Measurements from ENCODE around the gene DCP1B. TPM values are rescaled to one million over a fixed set of nuclear protein-coding genes. Genes with fewer than 3 reads are reported as not detected.

DCP1B gene
- total and polyA plus RNA-seq, 2 experiments from 2014 or later, result 16.5 to 18.1 TPM

GRCh38 chr12:1907652-1908611, 96.3 kb downstream of the DCP1B start:
- Histone ChIP-seq H3K4me1 (ENCODE audit: insufficient read depth) (no peaks in the 10 kb centered on the region), H3K9me2 (ENCODE audit: insufficient read depth) (no peaks in the 10 kb centered on the region), H3F3A (ENCODE audit: insufficient read depth) (no peaks in the 10 kb centered on the region), H3K79me2 (ENCODE audit: insufficient read depth) (no peaks in the 10 kb centered on the region), H3K4me2 (ENCODE audit: unreplicated experiment) (no peak overlapping the region), H3K4me3 (no peak overlapping the region), H3K9me3 (ENCODE audit: low read depth) (no peaks in the 10 kb centered on the region), H3K36me3 (ENCODE audit: low read depth) (no peaks in the 10 kb centered on the region), H2AFZ (no peak overlapping the region), H3K9ac (no peak overlapping the region), H3K27ac (no peak overlapping the region), H4K20me1 (ENCODE audit: insufficient read depth) (no peaks in the 10 kb centered on the region), H3K27me3 (replicated peaks; ENCODE audit: insufficient read depth) (peaks cover 10% of the 10 kb centered on the region; the same call in 1 of the 2 replicates)
- DNase-seq, result no peak
- 25 to 26% methylated on average over 64 to 67 of the region's 67 CpGs for WGBS, 2 experiments (ENCODE audit: low coverage in 1 of 2, low lambda C conversion rate in 2 of 2, missing lambda C conversion rate in 2 of 2)
- TF ChIP-seq EZH2 (IDR thresholded peaks at IDR 0.05; ENCODE audit: insufficient read depth, poor library complexity, severe bottlenecking) (no peak), EZH2phosphoT487 (IDR thresholded peaks at IDR 0.05; ENCODE audit: insufficient read depth, low read depth) (no peak)
- in situ Hi-C loops (cut with MboI), result no loop called here

GRCh38 chr12:1906579-1906978, 97.7 kb downstream of the DCP1B start:
- no peak for DNase-seq
- Histone ChIP-seq H3K36me3 (ENCODE audit: low read depth) (no peaks in the 10 kb centered on the region), H3F3A (ENCODE audit: insufficient read depth) (no peaks in the 10 kb centered on the region), H4K20me1 (ENCODE audit: insufficient read depth) (no peaks in the 10 kb centered on the region), H2AFZ (no peak overlapping the region), H3K79me2 (ENCODE audit: insufficient read depth) (no peaks in the 10 kb centered on the region), H3K27ac (no peak overlapping the region), H3K9ac (no peak overlapping the region), H3K9me3 (ENCODE audit: low read depth) (no peaks in the 10 kb centered on the region), H3K9me2 (ENCODE audit: insufficient read depth) (no peaks in the 10 kb centered on the region), H3K27me3 (replicated peaks; ENCODE audit: insufficient read depth) (peaks cover 10% of the 10 kb centered on the region), H3K4me1 (ENCODE audit: insufficient read depth) (no peaks in the 10 kb centered on the region), H3K4me3 (no peak overlapping the region), H3K4me2 (ENCODE audit: unreplicated experiment) (no peak overlapping the region)
- in situ Hi-C loops (cut with MboI), result no loop called here
- no peak for TF ChIP-seq EZH2phosphoT487 (IDR thresholded peaks at IDR 0.05; ENCODE audit: insufficient read depth, low read depth)
- TF ChIP-seq EZH2 (IDR thresholded peaks at IDR 0.05; ENCODE audit: insufficient read depth, poor library complexity, severe bottlenecking), result no peak
- 30 to 43% methylated on average over 3 of the region's 3 CpGs for WGBS, 2 experiments (ENCODE audit: low coverage in 1 of 2, low lambda C conversion rate in 2 of 2, missing lambda C conversion rate in 2 of 2)

- Histone ChIP-seq H3K9me3 (ENCODE audit: low read depth) (no peaks in the 10 kb centered on the region), H3K9me2 (ENCODE audit: insufficient read depth) (no peaks in the 10 kb centered on the region), H3K27me3 (replicated peaks; ENCODE audit: insufficient read depth) (peaks cover 18% of the 10 kb centered on the region), H3K27ac (no peak overlapping the region), H3K4me1 (ENCODE audit: insufficient read depth) (no peaks in the 10 kb centered on the region), H3K36me3 (ENCODE audit: low read depth) (no peaks in the 10 kb centered on the region), H3F3A (ENCODE audit: insufficient read depth) (no peaks in the 10 kb centered on the region), H3K79me2 (ENCODE audit: insufficient read depth) (no peaks in the 10 kb centered on the region), H3K4me3 (no peak overlapping the region), H2AFZ (no peak overlapping the region), H3K4me2 (ENCODE audit: unreplicated experiment) (no peak overlapping the region), H3K9ac (no peak overlapping the region), H4K20me1 (ENCODE audit: insufficient read depth) (no peaks in the 10 kb centered on the region)
- in situ Hi-C loops (cut with MboI), result no loop called here
- no peak for DNase-seq
- TF ChIP-seq EZH2phosphoT487 (IDR thresholded peaks at IDR 0.05; ENCODE audit: insufficient read depth, low read depth) (no peak), EZH2 (IDR thresholded peaks at IDR 0.05; ENCODE audit: insufficient read depth, poor library complexity, severe bottlenecking) (no peak)
These were observed 99.4 kb downstream of the DCP1B start for GRCh38 chr12:1904875-1905274.

GRCh38 chr12:1896964-1897363, 107.3 kb downstream of the DCP1B start:
- Histone ChIP-seq H2AFZ (no peak overlapping the region), H3K4me1 (ENCODE audit: insufficient read depth) (no peaks in the 10 kb centered on the region), H3K36me3 (ENCODE audit: low read depth) (no peaks in the 10 kb centered on the region), H3K9me3 (ENCODE audit: low read depth) (peaks cover under 1% of the 10 kb centered on the region), H3K27ac (no peak overlapping the region), H4K20me1 (ENCODE audit: insufficient read depth) (no peaks in the 10 kb centered on the region), H3K27me3 (replicated peaks; ENCODE audit: insufficient read depth) (peaks cover 56% of the 10 kb centered on the region), H3K4me3 (no peak overlapping the region), H3K9me2 (ENCODE audit: insufficient read depth) (no peaks in the 10 kb centered on the region), H3K9ac (no peak overlapping the region), H3K4me2 (ENCODE audit: unreplicated experiment) (no peak overlapping the region), H3F3A (ENCODE audit: insufficient read depth) (no peaks in the 10 kb centered on the region), H3K79me2 (ENCODE audit: insufficient read depth) (no peaks in the 10 kb centered on the region)
- in situ Hi-C loops (cut with MboI), result no loop called here
- TF ChIP-seq EZH2phosphoT487 (IDR thresholded peaks at IDR 0.05; ENCODE audit: insufficient read depth, low read depth) (no peak), EZH2 (IDR thresholded peaks at IDR 0.05; ENCODE audit: insufficient read depth, poor library complexity, severe bottlenecking) (no peak)
- no peak for DNase-seq
- WGBS, 2 experiments (ENCODE audit: low coverage in 1 of 2, low lambda C conversion rate in 2 of 2, missing lambda C conversion rate in 2 of 2), result 35 to 52% methylated on average over 5 of the region's 5 CpGs

Other genes starting within 250 kb of the DCP1B start
- not detected in 2 replicates for gene LRTM2, start 183.9 kb downstream of the DCP1B start, total RNA-seq (2014; rRNA removed; shearing (Covaris generic))
- not detected in 2 replicates for gene LRTM2, start 183.9 kb downstream of the DCP1B start, polyA plus RNA-seq (2016; fragmentation: Nextera tagmentation; extraction: Ambion mirVana)
- under 0.01 TPM in 1 of 2 replicates, not detected in the other for gene CACNA2D4, start 85.8 kb downstream of the DCP1B start, total RNA-seq (2014; rRNA removed; shearing (Covaris generic))
- 0.23 and 0.49 TPM in 2 replicates for gene CACNA2D4, start 85.8 kb downstream of the DCP1B start, polyA plus RNA-seq (2016; fragmentation: Nextera tagmentation; extraction: Ambion mirVana)
- gene CACNA1C, start 48.5 kb upstream of the DCP1B start, total RNA-seq (2014; rRNA removed; shearing (Covaris generic)), result 8.6 and 11.5 TPM in 2 replicates
- 2.5 and 4.9 TPM in 2 replicates for gene CACNA1C, start 48.5 kb upstream of the DCP1B start, polyA plus RNA-seq (2016; fragmentation: Nextera tagmentation; extraction: Ambion mirVana)